Endothelial cell of umbilical vein (primary cell): ENCODE results near the gene CDC20B. TPM values are rescaled to one million over a fixed set of nuclear protein-coding genes. Genes with fewer than 3 reads are reported as not detected.

Experiments used
- BruUV-seq: library from RNA; stranded (reverse); fragments of 400-500 nt; replicated peaks from 2 replicates; lab custom pipeline; 2021; lab: Mats Ljungman, UMichigan
- CTCF ChIA-PET: fragments of 300-600, 350-600 bp; sonication (Branson Sonifier 250); formaldehyde crosslinking; loops from one replicate; lab custom pipeline; 2021; ENCODE audit warnings: antibody characterized with exemption, inconsistent platforms; lab: Charles Lee
- POLR2A ChIA-PET: fragments of 300-600, 350-600 bp; sonication (Branson Sonifier 250); formaldehyde crosslinking; loops from one replicate; lab custom pipeline; 2021; ENCODE audit warnings: antibody characterized with exemption, inconsistent platforms; lab: Charles Lee
- DNase-seq: peaks from one replicate; pipeline ENCODE4 v3.0.0-alpha.2; 2011; ENCODE audit warnings: low read depth, low spot score
- FAIRE-seq: peaks from 2 replicates; lab custom pipeline; 2011; peaks lifted over from hg19 to GRCh38; lab: Jason Lieb, UNC
- H2AFZ ChIP-seq: 2 replicates; pipeline ENCODE4 v1.6.0; 2012; ENCODE audit warnings: low read depth, low read length, control low read depth, inconsistent platforms
- H3K27ac ChIP-seq: 2 replicates; pipeline ENCODE4 v1.5.1; 2011; ENCODE audit warnings: low read depth, mild to moderate bottlenecking, control low read depth, low read length, moderate library complexity; ENCODE audit not compliant: insufficient read depth
- H3K27me3 ChIP-seq, 2 experiments: 2 replicates each; pipeline versions ENCODE4 v1.6.0 to v1.6.1; 2011; ENCODE audit warnings: low read length in 2 of 2, mixed read lengths in 1 of 2; ENCODE audit not compliant: control insufficient read depth in 2 of 2, insufficient read depth in 2 of 2
- H3K36me3 ChIP-seq, 2 experiments: 2 replicates in 1 of 2; 3 replicates in 1 of 2; pipeline ENCODE4 v1.5.1; 2011; ENCODE audit warnings: low read length in 2 of 2, mild to moderate bottlenecking in 1 of 2, moderate library complexity in 1 of 2; ENCODE audit not compliant: control insufficient read depth in 2 of 2, insufficient read depth in 2 of 2; ENCODE audit errors: extremely low read depth in 1 of 2
- H3K4me1 ChIP-seq: 3 replicates; pipeline ENCODE4 v1.5.1; 2011; ENCODE audit warnings: mild to moderate bottlenecking, low read length; ENCODE audit not compliant: control insufficient read depth, insufficient read depth; ENCODE audit errors: extremely low read depth
- H3K4me2 ChIP-seq: 2 replicates; pipeline ENCODE4 v1.6.1; 2011; ENCODE audit warnings: low read length, control low read depth, mixed read lengths; ENCODE audit not compliant: insufficient read depth
- H3K4me3 ChIP-seq, 3 experiments: fragments of 200-600 bp in 1 of 3; sonication (generic), shearing (Covaris generic) in 1 of 3; replicated peaks in 1 of 3; 2 replicates each; pipeline ENCODE4 v1.5.1; 2011 to 2016; ENCODE audit warnings: control low read depth in 3 of 3, low read length in 3 of 3, mild to moderate bottlenecking in 2 of 3, inconsistent platforms in 1 of 3, low read depth in 1 of 3, moderate library complexity in 1 of 3; ENCODE audit not compliant: insufficient read depth in 1 of 3
- H3K79me2 ChIP-seq: 2 replicates; pipeline ENCODE4 v1.6.0; 2012; ENCODE audit warnings: low read length, inconsistent platforms; ENCODE audit not compliant: control insufficient read depth, insufficient read depth
- H3K9ac ChIP-seq: replicated peaks from 2 replicates; pipeline ENCODE3; 2011; ENCODE audit warnings: low read length, control low read depth; ENCODE audit not compliant: insufficient read depth; ENCODE audit errors: extremely low read depth
- H3K9me1 ChIP-seq: replicated peaks from 3 replicates; pipeline ENCODE4 v1.6.0; 2011; ENCODE audit warnings: mild to moderate bottlenecking, low read length; ENCODE audit not compliant: control insufficient read depth, insufficient read depth; ENCODE audit errors: extremely low read depth
- H3K9me3 ChIP-seq: replicated peaks from 2 replicates; pipeline ENCODE4 v1.5.1; 2012; ENCODE audit warnings: low read length, inconsistent platforms; ENCODE audit not compliant: control insufficient read depth, insufficient read depth
- H4K20me1 ChIP-seq: replicated peaks from 2 replicates; pipeline ENCODE3; 2011; ENCODE audit warnings: mild to moderate bottlenecking, low read length; ENCODE audit not compliant: control insufficient read depth, insufficient read depth; ENCODE audit errors: extremely low read depth
- CTCF ChIP-seq, 2 donors: IDR thresholded peaks; 1 replicate in 1 of 2; 2 replicates in 1 of 2; pipeline ENCODE4 v1.5.1; 2011; ENCODE audit warnings: low read length in 2 of 2, mild to moderate bottlenecking in 2 of 2, moderate library complexity in 2 of 2, control low read depth in 1 of 2, inconsistent platforms in 1 of 2, low read depth in 1 of 2; ENCODE audit not compliant: insufficient read depth in 1 of 2; ENCODE audit errors: extremely low read depth in 1 of 2
- EZH2 ChIP-seq: IDR thresholded peaks from 2 replicates; pipeline ENCODE4 v1.6.1; 2012; ENCODE audit warnings: borderline replicate concordance, low read depth, mild to moderate bottlenecking, moderate library complexity, low read length, inconsistent platforms; ENCODE audit not compliant: severe bottlenecking
- GATA2 ChIP-seq: IDR thresholded peaks from 2 replicates; pipeline ENCODE4 v1.7.0; 2011; ENCODE audit warnings: low read depth, mild to moderate bottlenecking, moderate library complexity, mixed read lengths, low read length; ENCODE audit not compliant: insufficient read length, insufficient read depth
- JUN ChIP-seq: IDR thresholded peaks from 2 replicates; pipeline ENCODE4 v1.6.1; 2011; ENCODE audit warnings: borderline replicate concordance, low read depth; ENCODE audit not compliant: insufficient read length, insufficient read depth
- MAX ChIP-seq: IDR thresholded peaks from 2 replicates; pipeline ENCODE4 v1.6.1; 2011; ENCODE audit not compliant: insufficient read depth, insufficient read length
- MYC ChIP-seq: IDR thresholded peaks from one replicate; pipeline ENCODE4 v1.6.1; 2011; ENCODE audit warnings: mild to moderate bottlenecking, low read depth, low read length
- POLR2A ChIP-seq: IDR thresholded peaks from 2 replicates; pipeline ENCODE4 v1.6.1; 2012; ENCODE audit warnings: low read depth, mild to moderate bottlenecking, control low read depth, low read length
- POLR2AphosphoS5 ChIP-seq: IDR thresholded peaks from 2 replicates; pipeline ENCODE4 v1.6.1; 2012; ENCODE audit warnings: low read depth, mild to moderate bottlenecking, control low read depth, low read length, moderate library complexity; ENCODE audit not compliant: insufficient read depth
- dilution Hi-C: fragments of 300-500 bp; cut with MboI; formaldehyde crosslinking; loops from one replicate; pipeline ENCODE4 v1.15.0; 2019; ENCODE audit warnings: low sequenced_read_pairs; ENCODE audit not compliant: extremely low pct_ligation_motif_present
- intact Hi-C: fragments of 100-400 bp; cut with micrococcal nuclease; formaldehyde crosslinking; loops from one replicate; pipeline ENCODE4 v1.10.0; 2022
- polyA plus RNA-seq, 4 experiments: library from polyadenylated mRNA; depleted of rRNA in 3 of 4; stranded (reverse) in 3 of 4; unstranded in 1 of 4; fragments of >200 nt; gene quantifications; 2 replicates each; pipeline versions ENCODE4 v1.2.1 to v1.2.3, GENCODE V29; 2011 to 2012; ENCODE audit warnings: missing spikeins in 1 of 4
- total RNA-seq: library from RNA; stranded (reverse); gene quantifications from 2 replicates; pipeline ENCODE4 v1.2.3, GENCODE V29; 2021

The CDC20B gene
- total and polyA plus RNA-seq, 2 donors (not counting 3 experiments of a cell fraction or from before 2014, with no cell fraction given), result 0.22 TPM

- no peak for FAIRE-seq
- Histone ChIP-seq H3K9ac (no peak overlapping the region), H3K4me1 (no peaks in the 10 kb centered on the region), H2AFZ (no peak overlapping the region), H3K36me3 (no peaks in the 10 kb centered on the region), H3K79me2 (no peaks in the 10 kb centered on the region), H3K4me3 (no peak overlapping the region), H3K4me2 (no peak overlapping the region), H3K9me3 (no peaks in the 10 kb centered on the region), H3K27ac (no peak overlapping the region), H3K9me1 (no peaks in the 10 kb centered on the region), H4K20me1 (no peaks in the 10 kb centered on the region), H3K27me3 (no peaks in the 10 kb centered on the region)
- dilution Hi-C loops (no loop called here), intact Hi-C loops (no loop called here)
- ChIA-PET POLR2A (no interaction called here), CTCF (no interaction called here)
- BruUV-seq, result no TSS peak
- DNase-seq, result no peak
- TF ChIP-seq JUN (no peak), GATA2 (no peak), EZH2 (no peak), MAX (no peak), MYC (no peak), POLR2AphosphoS5 (no peak), POLR2A (no peak), CTCF (IDR thresholded peaks at IDR 0.05; ENCODE audit: extremely low read depth in 1 of 2, insufficient read depth in 1 of 2, low read depth in 1 of 2, low read length in 2 of 2) (no peak)
Measured at GRCh38 chr5:55113327-55113726, 59.6 kb downstream of the CDC20B start.
